CD1c-positive myeloid dendritic cell (primary cell): Measurements from ENCODE around the gene ANKMY1.
A peak's percentile ranks its signal among the peaks of the same experiment; 100 is the strongest.
"Not testable (repeated sequence)": the region's sequence is repeated elsewhere in the genome, so short reads cannot be mapped to it uniquely, and the experiment has no call there.

Source experiments
- DNase-seq: peaks from one replicate; pipeline ENCODE4 v3.0.0-alpha.2; 2016; ENCODE audit errors: extremely low spot score

ANKMY1 gene

DNA sequence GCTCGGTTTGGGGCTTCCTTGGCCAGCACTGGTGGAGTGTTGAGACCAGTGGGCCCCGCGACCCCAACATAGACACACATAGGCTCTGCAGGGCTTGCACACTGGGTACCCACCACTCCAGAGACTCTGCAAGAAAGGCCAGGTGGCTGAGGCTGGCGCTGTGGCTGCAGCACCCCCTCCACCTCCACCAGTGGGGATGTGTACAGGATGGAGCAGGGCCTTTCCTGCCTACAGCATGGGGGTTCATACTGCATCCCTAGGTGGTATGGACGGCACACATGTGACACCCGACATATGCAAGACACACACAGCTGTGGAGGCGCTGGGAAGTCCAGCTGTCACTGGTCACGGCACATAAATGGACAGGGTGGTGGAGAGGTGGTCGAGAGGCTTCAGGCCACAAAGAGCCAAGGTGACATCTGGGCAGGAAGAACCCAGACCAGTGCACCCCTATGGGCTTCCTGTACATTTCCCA, 11.8 kb upstream of the ANKMY1 start:
- no peak for DNase-seq

GRCh38 chr2:240568678-240569522, 11.1 kb upstream of the ANKMY1 start:
- peak; percentile 69 for DNase-seq

GRCh38 chr2:240567872-240568677, 10.3 kb upstream of the ANKMY1 start, which contains the start of gene RNPEPL1:
RNPEPL1 (plus strand) TSS chr2:240568484; CDS start chr2:240568587, 103 bp downstream.
- DNase-seq = peak; percentile 72

DNA sequence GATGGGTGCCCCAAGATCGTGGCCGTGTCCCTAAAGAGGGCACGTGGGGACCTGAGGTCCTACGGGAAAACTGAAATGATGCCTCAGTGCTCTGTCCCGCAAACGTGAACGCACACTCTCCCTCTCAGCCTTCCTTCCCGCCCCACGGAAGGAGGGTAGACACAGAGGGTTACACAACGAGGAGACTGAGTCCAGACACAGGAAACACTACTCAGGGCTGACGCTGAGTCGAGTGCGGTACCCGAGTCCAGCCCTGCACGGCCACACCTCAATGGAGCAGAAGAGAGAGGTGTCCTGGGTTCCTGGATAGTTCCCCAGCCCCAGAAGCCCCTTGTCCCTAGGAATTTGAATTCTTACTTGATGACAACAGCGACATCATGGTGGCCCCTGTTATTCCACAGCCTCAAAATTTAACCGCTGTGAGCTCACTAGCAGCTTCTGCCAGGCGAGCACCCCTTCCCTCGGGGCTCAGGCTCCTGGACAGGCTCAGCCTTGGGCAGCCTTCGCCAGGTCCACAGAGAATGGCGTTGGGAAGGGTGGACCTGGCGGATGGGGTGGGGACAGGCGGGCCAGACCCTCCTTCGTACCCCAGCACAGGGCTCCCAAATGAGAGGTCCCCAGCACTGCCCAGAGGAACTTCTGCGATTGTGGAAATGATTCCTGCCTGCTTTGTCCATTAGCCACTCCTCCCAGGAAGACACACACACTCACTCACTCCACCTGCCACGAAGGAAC, 9.5 kb upstream of the ANKMY1 start:
- DNase-seq = no peak

GRCh38 chr2:240566203-240567136, 8.7 kb upstream of the ANKMY1 start:
- peak; percentile 96 for DNase-seq

- DNase-seq = peak; percentile 93
These were observed 7.8 kb upstream of the ANKMY1 start for GRCh38 chr2:240565333-240566202.

- no peak for DNase-seq
These were observed 7.0 kb upstream of the ANKMY1 start for GRCh38 chr2:240564561-240565332.

DNA sequence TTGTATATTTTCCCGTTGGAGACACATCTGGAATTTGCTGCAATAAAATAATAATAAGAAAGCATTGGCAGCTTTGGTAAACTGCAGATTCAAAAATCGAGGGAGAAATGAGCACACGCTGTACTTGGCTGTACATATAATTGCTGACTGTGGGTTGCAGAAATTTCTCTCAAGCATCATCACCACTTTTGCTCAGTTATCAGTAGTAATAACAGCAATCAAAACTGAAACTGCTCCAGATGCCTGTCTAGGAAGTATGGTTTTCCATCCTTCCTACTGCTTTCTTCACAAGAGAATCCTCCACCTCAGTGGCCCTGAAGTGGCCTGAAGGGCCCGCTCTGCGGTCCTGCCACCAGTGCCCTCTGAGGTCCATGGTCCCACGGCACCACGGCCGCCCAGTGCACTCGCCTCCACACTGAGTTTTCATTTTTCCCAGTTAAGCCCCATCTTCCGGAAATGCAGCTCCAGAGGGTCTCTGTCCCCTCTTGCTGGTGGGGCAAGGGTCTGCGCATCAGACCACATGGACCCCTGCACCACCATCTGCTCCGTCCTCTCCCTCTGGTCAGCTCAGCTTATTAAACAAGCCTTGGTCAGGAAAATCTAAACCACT, 6.3 kb upstream of the ANKMY1 start:
- DNase-seq = no peak

DNA sequence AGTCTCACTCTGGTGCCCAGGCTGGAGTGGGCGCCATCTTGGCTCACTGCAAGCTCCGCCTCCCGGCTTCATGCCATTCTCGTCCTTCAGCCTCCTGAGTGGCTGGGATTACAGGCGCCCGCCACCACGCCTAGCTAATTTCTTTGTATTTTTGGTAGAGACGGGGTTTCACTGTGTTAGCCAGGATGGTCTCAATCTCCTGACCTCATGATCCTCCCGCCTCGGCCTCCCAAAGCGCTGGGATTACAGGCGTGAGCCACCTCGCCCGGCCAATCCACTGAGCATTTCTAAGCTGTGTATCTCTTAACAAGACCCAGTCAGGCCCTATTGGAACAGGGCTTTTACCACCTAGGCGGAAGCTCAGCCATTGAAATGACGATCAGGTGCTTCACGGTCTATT, 5.4 kb upstream of the ANKMY1 start:
- not testable (repeated sequence) for DNase-seq

DNA sequence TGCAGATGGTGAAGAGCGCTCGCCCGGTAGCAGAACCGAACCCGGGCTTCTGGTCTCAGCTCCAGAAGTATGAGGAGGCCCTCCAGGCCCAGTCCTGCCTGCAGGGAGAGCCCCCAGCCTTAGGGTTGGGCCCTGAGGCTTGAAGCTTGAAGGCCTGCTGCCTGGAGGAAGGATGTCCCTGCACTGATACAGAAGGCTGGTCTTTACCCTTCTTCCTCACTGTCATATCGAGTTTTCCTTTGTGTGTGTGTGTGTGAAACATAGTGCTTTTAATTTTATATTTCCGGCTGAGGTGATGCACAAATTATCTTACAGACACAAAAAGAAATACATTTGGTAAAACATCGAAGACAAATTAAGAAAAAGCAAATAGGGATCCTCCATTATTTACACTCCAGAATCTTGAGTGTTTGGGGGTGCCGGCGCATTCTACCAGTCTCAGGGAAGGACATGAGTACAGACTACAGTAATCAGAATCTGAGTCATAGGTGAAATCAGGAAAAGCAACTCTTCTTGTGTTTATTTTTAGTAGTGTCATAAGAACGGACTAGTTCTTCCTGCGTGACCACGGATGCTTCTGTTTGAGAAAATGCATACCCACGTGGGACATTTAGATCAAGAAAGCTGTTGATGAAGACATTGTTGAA, 3.7 kb upstream of the ANKMY1 start:
- peak; percentile 81 for DNase-seq

DNA sequence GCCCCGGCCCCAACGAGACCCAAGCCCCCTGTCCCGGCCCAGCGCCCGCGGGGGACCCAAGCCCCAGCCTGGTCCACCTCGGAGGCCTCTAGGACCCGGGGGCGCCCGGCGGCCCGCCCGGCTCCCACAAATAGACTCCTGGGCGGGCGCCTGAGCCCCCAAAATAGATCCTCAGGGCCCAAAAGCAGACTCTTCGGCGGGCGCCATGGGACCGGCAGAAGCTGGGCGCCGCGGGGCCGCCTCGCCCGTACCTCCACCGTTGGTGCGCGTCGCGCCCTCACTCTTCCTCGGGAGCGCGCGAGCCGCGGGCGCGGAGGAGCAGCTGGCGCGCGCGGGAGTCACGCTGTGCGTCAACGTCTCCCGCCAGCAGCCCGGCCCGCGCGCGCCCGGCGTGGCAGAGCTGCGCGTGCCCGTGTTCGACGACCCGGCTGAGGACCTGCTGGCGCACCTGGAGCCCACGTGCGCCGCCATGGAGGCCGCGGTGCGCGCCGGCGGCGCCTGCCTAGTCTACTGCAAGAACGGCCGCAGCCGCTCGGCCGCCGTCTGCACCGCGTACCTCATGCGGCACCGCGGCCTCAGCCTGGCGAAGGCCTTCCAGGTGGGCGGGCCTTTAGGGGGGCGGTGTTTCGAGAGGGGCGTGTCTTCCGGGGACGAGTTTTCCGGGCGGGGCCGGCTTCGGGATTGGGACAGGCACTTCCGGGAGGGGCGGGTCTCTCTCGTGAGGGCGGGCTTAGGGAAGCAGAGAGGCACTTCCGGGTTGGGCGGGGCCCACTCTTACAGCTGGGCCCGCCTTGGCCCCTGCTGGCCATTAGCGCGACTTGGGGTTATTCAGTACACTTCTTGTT, 2.9 kb upstream of the ANKMY1 start:
- DNase-seq = peak; percentile 99

GRCh38 chr2:240560084-240560479, 2.3 kb upstream of the ANKMY1 start, which contains the start of gene DUSP28:
DUSP28 (plus strand) TSS chr2:240560357; CDS start chr2:240560685, 328 bp downstream.
- DNase-seq = peak; percentile 98

DNA sequence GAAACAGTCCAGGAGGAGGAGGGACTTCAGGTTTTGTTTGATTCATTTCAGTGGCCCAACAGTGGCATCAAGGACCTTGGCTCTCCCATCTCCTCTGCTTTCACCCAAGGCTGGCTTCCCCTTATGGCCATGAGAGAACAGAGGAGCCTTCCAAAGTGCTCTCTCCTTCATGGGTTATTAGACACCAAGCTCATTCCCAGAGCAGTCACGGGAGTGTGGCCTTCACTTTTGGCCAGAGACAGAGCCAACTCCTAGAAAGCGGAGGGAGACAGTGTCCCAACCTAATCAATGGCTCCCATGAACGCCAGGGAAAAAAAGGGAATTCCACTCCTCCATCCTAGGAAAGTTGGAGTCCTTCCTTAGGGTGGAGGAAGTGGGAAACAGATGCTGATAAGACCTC, 1.5 kb upstream of the ANKMY1 start:
- DNase-seq = no peak

GRCh38 chr2:240558236-240558761, 511 bp upstream of the ANKMY1 start:
- DNase-seq = no peak

GRCh38 chr2:240557101-240557751, 562 bp downstream of the ANKMY1 start:
- DNase-seq = no peak

DNA sequence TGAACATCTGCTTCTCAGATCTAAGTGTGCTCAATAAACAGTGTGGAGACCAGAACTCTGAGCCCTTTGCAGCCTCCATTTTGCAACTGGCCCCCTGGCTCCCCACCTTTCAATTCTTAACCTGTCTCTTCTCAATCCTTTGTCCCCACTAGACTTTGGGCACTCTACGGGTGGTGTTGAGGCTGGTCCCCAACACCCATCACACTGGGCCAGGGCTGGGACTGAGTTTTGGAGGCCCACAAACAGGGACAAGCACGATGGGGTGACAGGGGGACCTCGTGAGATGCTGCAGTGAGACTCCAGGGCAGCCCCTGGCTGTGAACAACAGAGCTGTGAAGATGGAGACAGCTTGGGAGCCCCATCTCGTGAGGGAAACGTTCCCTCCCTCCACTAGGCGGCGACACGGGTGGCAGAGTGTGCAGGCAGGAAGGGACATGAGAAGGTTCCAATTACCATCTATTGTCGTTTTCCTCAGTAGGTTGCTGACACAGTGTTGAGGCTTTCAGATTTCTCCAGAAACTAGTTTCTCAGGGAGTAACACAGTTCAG, 1.2 kb downstream of the ANKMY1 start:
- DNase-seq = peak; percentile 54
